Right kidney (tissue), 9 donors: Measurements from ENCODE around the gene MSTN.

ENCODE experiments used
- DNase-seq: peaks from one replicate; pipeline ENCODE4 v3.0.0-alpha.2; 2016
- long read RNA-seq, 8 donors: transcript quantifications; one replicate each; lab custom pipeline, GENCODE V29; 2026

MSTN gene
- long read RNA-seq, donor 1, partial matches to known transcripts, result 0 of 1 reads
- long read RNA-seq, donor 1, other reads (novel, unspliced or antisense), result 0 of 1 reads
- long read RNA-seq, donor 2, partial matches to known transcripts, result 0 of 1 reads
- long read RNA-seq, donor 2, other reads (novel, unspliced or antisense), result 0 of 1 reads
- long read RNA-seq, donor 3, result 0 reads
- long read RNA-seq, donor 4, partial matches to known transcripts, result 0 of 1 reads
- long read RNA-seq, donor 4, other reads (novel, unspliced or antisense), result 0 of 1 reads
- long read RNA-seq, donor 5, result 0 reads
- long read RNA-seq, donor 6, result 0 reads
- long read RNA-seq, donor 7, result 0 reads
- long read RNA-seq, donor 8, result 0 reads

DNA sequence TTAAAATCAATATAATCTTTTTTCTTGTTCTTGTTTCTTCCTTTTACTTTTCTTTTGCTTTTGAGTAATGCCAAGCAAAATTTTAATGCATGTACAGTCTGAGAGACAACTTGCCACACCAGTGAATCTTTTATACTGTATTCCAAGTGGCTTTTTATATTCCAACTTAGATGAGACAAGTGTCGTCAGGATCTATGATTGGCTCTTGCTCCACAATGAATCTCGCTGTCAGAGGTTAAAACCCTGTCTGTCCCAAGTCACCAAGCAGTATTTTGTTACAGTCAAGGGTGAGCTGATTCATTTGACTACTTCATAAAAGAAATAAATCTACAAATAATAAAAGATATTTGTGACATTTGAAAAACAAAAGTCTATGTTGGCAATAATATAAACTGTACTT lies at the start of gene MSTN:
Gene MSTN (minus strand): TSS at position 129 of the 400 bp plus-strand sequence. CDS start 133 bp downstream, outside the sequence.
- no peak for DNase-seq

DNA sequence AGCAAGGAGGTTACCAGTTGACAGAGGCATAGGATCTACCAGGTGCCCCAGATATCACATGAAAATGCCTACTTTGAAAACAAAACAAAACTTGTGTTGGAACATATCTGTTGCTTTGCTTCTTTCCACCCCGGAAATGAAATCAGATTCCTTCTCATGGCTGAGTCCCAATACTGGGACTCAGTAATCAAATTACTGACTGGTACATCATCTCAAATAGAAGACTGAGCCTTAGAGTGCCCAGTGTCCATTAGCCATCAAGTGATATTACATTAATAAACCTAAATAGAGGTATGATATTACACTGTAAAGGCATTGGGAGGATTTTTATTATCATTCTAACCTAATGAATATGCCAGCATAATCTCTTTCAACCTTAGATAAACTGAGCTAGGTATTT lies 48.6 kb upstream of the MSTN start:
- no peak for DNase-seq

DNA sequence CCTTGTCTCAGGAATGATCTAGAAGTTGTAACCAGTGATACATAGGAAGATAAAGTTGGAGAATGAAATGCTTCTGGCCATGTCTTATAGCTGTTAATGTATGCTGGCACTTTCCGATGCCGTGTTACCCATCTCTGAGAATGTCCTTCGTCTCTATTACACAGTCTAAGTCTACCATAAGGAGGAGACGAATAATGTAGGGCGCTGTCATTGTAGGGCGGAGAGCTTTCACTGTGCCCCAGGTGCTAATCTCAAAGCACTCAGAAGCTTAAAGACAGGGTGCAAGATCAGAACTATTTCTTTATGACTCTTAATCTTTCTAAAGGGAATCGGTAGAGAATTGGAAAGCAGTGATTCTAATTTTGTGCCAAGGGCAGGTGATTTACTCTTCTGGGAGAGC lies 48.2 kb upstream of the MSTN start:
- no peak for DNase-seq

- no peak for DNase-seq
Measured at GRCh38 chr2:190110131-190110530, 47.6 kb upstream of the MSTN start.

GRCh38 chr2:190107409-190107808 lies 44.9 kb upstream of the MSTN start:
- DNase-seq, result no peak

DNA sequence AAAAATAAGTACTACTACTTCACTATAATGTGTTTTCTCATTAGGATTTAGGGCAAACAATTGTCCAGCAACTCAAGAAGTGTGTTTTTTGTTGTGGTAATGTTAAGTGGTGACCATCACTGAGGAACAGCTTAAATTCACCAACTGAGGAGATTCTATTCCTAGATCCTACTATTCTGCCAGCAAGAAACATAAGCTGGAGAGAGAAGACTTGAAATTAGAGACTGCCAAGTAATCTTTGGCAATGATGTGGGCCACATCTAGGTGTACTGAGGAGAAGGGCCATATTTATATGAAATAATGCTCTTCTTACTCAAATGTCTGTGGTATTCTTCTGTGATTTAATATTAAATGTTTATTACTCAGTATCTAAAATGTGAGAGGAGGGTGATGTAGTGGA lies 44.3 kb upstream of the MSTN start:
- no peak for DNase-seq

DNA sequence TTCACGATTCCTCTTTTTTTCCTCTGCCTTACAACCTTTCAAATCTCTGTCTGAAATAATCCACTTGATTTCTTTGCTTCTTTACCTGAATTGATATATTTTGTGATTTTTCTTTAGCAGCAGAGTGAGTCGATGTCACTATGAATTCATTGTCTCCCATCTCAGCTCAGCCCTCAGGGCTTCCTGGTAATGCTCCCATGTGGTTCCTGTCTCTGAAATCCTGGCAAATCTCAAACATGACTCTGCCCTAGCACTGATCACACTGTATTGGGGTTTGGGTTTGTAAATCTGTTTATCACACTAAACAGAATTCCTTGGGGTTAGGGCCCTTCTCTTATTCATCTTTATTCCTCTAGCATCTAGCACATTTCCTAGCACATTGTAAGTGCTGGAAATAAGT lies 43.0 kb upstream of the MSTN start:
- no peak for DNase-seq

DNA sequence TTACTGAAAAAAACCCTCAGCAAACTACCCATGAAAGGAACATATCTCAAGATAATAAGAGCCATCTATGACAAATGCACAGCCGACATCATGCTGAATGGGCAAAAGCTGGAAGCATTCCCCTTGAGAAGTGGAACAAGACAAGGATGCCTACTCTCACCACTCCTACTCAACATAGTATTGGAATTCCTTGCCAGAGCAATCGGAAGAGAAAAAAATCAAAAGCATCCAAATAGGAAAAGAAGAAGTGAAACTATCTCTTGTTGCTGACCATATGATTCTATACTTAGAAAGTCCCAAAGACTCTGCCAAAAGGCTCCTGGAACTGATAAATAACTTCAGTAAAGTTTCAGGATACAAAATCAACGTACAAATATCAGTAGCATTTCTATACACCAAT lies 40.6 kb upstream of the MSTN start:
- no peak for DNase-seq

DNA sequence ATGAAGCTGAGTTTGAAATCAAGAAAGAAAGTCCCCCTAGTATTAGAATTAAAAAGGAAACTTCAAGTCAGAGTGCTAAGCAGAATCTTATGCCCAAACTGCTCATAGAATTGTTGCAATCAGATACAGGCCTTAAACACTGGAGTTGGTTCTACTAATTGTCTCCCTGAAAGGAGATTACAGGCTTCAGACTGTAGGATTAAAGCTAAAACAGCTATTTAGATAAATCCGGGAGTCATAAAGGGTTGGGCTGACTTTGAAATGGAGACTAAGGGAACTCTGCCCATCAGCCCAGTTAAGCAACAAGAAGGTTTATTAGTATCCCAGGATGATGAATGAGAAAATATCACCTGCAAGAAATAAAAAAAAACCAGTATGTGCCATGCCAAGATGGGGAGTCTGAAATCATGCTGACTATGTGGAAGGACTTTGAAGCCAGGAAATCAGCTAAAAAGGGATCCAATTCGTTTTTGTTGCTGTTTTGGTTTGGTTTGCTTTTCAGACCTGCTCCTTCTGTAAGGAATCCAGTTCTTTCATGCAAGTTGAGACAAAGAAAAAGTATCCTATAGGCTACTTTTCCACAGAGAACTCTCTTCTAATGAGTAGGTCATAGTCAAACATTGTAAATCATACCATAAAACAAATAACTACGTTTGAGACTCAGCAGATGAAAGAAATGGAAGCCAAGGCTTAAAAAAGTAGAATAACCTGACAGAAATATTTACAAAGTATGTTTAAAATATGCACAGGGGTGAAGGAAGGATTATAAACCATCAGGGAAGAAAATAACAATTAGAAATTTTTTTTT lies 37.6 kb upstream of the MSTN start:
- no peak for DNase-seq

DNA sequence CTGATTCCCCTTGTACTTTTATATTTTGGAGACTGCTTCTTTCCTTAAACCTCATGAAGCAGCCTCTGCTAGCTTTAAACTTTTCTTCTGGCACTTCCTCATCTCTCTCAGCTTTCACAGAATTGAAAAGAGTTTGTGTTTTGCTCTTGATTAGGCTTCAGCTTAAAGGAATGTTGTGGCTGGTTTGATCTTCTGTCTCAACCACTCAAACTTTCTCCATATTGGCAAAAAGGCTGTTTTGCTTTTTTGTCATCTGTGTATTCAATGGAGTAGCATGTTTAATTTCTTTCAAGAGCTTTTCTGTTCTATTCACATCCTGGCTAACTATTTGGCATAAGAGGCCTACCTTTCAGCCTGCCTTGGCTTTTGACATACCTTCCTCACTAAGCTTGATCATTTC lies 36.3 kb upstream of the MSTN start:
- no peak for DNase-seq

- no peak for DNase-seq
Measured at GRCh38 chr2:190097115-190097514, 34.6 kb upstream of the MSTN start.

- DNase-seq, result no peak
Measured at GRCh38 chr2:190094316-190094871, 31.9 kb upstream of the MSTN start.

DNA sequence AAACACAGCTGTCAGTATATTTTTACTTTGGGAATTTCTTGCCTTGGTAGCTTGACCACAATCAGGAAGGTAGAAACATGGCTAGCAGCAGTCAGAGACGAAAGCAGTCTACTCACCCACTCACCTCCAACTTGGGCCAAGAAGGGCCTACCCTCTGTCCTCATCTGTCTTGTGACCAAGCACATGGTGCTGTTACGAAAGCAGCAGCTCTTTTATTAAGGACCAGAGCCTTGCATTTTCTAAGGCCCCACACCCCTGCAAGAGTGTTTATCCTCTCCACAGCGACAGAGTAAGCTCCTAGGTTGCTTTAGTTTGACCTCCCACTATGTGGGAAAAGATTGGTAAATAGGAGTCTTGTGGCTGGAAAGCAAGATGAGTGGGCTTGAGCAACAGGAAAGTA lies 31.3 kb upstream of the MSTN start:
- no peak for DNase-seq

DNA sequence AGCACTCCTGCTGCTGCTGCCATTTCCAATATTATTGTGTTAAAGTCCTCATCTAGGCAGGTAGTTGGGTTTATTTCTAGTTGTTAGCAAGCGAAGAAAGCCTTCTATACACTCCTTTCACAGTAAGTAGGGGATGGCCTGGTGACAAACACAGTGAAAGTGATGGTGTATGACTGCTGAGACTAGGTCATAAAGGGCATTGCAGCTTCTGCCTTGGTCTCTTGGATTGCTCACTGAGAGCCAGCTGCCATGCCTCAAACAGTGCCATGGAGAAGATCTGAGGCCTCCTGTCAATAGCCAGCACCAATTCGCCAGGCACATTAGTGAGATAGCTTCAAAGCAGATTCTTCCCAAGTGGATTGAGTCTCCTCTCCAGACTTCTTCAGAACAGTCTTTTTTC lies 27.6 kb upstream of the MSTN start:
- no peak for DNase-seq

DNA sequence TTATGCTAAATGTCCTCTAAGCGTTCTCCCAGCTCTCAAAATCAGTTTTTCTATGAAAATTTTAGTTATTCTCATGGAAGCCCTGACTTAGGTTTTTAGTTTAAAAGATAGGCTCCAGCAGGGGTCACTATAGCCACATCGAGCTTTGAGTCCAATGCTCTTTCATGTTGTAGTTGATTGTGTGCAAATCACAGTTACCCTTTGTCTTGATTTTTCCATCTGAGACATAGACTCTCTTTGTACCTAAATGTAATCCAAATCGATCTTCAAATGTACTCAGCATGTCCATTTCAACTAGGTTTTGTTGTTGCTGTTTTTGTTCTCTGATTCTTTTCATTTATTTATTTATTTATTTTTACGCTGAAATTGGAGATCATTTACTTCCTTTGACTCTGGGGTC lies 26.4 kb upstream of the MSTN start:
- peak; percentile 37 for DNase-seq

DNA sequence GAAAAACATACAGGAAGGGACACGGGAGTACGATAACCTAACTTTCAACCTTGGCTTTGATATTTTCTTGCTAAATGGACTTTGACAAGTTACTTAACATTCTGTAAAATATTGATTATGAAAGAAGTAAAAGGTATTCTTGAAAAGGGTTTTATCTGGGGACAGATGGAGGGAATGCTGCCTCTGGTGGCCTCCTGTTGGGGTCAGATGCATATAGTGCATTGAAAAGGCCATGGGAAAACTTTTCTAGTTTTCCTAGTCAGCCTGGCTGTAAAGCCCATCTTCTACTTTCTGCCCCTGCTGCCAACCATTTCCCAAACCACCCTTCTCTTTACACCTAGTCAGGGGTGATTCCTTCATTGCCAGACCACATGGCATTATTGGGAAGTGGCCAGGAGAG lies 22.2 kb upstream of the MSTN start:
- DNase-seq, result no peak

- DNase-seq, result no peak
Measured at GRCh38 chr2:190082118-190082517, 19.6 kb upstream of the MSTN start.

GRCh38 chr2:190080527-190081049 lies 18.1 kb upstream of the MSTN start:
- no peak for DNase-seq

- DNase-seq, result no peak
Measured at GRCh38 chr2:190079160-190079559, 16.6 kb upstream of the MSTN start.

- DNase-seq, result no peak
Measured at GRCh38 chr2:190075623-190076022, 13.1 kb upstream of the MSTN start.

DNA sequence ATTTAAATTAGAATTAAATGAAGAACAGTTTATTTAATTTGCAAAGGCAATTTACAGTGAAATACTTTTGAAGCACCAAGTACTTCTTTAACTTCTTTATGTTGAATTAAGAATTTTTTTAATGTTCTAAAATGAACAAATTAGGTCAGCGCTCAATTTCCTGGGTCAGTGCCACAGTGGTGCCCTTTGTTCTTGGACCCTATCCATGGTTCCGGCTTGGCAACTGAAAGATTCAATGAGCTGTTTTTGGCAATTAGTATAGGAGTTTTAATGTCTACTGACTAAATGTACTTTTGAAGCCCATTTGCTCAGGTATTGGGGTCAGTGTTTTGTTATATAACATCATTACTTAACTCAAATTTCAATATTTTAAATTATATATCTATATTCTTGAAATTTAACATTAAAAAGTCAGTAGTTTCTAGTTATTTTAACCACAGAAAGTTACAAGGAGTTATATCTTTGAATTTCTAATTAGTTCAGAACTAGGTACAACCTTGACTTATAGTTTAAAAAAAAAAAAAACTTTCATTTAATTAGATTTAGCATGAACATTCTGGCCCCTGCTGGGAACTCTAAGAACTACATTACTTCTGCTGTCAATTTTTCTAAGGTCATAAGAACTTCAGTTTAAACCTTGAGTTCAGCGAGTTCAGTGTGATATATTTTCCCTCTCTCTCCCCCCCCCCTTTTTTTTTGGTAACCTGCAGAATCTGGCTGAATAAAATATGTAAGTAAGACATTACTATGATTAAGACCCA lies 7.6 kb upstream of the MSTN start:
- DNase-seq, result no peak

DNA sequence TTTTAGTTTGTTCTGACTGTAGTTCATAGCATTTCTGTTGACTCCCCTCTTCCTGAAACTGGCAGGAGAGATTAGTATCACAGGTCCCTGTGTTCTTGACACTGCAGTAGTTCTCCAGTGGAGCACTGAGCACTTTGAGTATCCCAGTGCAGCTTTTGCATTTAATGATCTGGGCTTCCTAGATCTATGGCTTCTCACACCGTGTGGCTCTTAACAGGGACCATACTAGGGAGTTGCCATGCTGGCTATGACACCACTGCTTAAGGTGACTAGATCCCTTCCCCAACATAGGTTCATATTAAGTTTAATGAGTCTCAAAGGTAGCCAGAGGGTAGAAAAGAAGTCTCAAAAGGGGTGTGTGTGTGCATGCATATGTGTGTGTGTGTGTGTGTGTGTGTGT lies 6.2 kb upstream of the MSTN start:
- DNase-seq, result no peak

- DNase-seq, result no peak
Measured at GRCh38 chr2:190065839-190066238, 3.3 kb upstream of the MSTN start.
